ENCODE data around the gene DAPK3. TPM values are rescaled to one million over a fixed set of nuclear protein-coding genes. Genes with fewer than 3 reads are reported as not detected.

Gene DAPK3
- total RNA-seq, 1 experiment from 2014 or later = 66.6 TPM

- ChIA-PET CTCF (interaction anchor here (0.6 kb wide), 1 partner anchor 307 kb away, joined by 5 read pairs; no protein-coding TSS in a partner anchor), POLR2A (no interaction called here)
- Histone ChIP-seq H3K9me3 (ENCODE audit: control insufficient read depth, insufficient read depth, low read depth, low read length) (no peaks in the 10 kb centered on the region), H3K4me1 (ENCODE audit: control insufficient read depth, insufficient read depth, low read length) (peaks cover 3% of the 10 kb centered on the region), H3K27ac (ENCODE audit: low read length) (peak overlapping the region; percentile 82; the same call in 1 of the 2 replicates), H3K36me3 (ENCODE audit: control insufficient read depth, insufficient read depth, low read length) (peaks cover 37% of the 10 kb centered on the region), H3K27me3 (ENCODE audit: control insufficient read depth, insufficient read depth, low read length) (no peaks in the 10 kb centered on the region), H3K4me3 (ENCODE audit: low read depth in 2 of 2, low read length in 2 of 2) (no peak overlapping the region)
- TF ChIP-seq CTCF (IDR thresholded peaks at IDR 0.05) (no peak), POLR2AphosphoS5 (IDR thresholded peaks at IDR 0.05; ENCODE audit: low read depth, low read length) (peak; percentile 25; the same call in 1 of the 2 replicates), SIN3A (IDR thresholded peaks at IDR 0.05; ENCODE audit: borderline replicate concordance, insufficient read depth, low read depth, low read length) (no peak), TCF7L2 (IDR thresholded peaks at IDR 0.05; ENCODE audit: low read depth, low read length) (no peak)
- in situ Hi-C loops (cut with HindIII; ENCODE audit: low pct_unique_long_range_greater_than_20kb, low sequenced_read_pairs) (no loop called here), intact Hi-C loops (cut with micrococcal nuclease; ENCODE audit: unreplicated experiment) (loop anchor here (10.0 kb wide), 1 partner anchor 223 kb away; no protein-coding TSS in a partner anchor)
- DNase-seq (ENCODE audit: low read depth, low spot score) (no peak), ATAC-seq (no peak)
- no TSS peak for BruUV-seq (replicated peaks)
These were observed 11.1 kb upstream of the DAPK3 start for GRCh38 chr19:3981736-3982681.

- DNase-seq (ENCODE audit: low read depth, low spot score) = no peak
- no peaks in the 10 kb centered on the region for H3K9me3 ChIP-seq (ENCODE audit: control insufficient read depth, insufficient read depth, low read depth, low read length)
- POLR2A ChIA-PET = no interaction called here
- BruUV-seq (replicated peaks) = no TSS peak
- H3K36me3 ChIP-seq (ENCODE audit: control insufficient read depth, insufficient read depth, low read length) = peaks cover 37% of the 10 kb centered on the region
- TF ChIP-seq SIN3A (IDR thresholded peaks at IDR 0.05; ENCODE audit: borderline replicate concordance, insufficient read depth, low read depth, low read length) (no peak), CTCF (IDR thresholded peaks at IDR 0.05) (no peak), TCF7L2 (IDR thresholded peaks at IDR 0.05; ENCODE audit: low read depth, low read length) (no peak), POLR2AphosphoS5 (IDR thresholded peaks at IDR 0.05; ENCODE audit: low read depth, low read length) (no peak), REST (IDR thresholded peaks at IDR 0.05; ENCODE audit: insufficient read depth in 1 of 2, low read depth in 2 of 2, low read length in 1 of 2) (no peak)
- no peak overlapping the region for H3K4me3 ChIP-seq (ENCODE audit: low read depth in 2 of 2, low read length in 2 of 2)
- CTCF ChIA-PET = interaction anchor here (0.6 kb wide), 1 partner anchor 307 kb away, joined by 5 read pairs; no protein-coding TSS in a partner anchor
- in situ Hi-C loops (cut with HindIII; ENCODE audit: low pct_unique_long_range_greater_than_20kb, low sequenced_read_pairs) (no loop called here), intact Hi-C loops (cut with micrococcal nuclease; ENCODE audit: unreplicated experiment) (loop anchor here (10.0 kb wide), 1 partner anchor 223 kb away; no protein-coding TSS in a partner anchor)
- peaks cover 3% of the 10 kb centered on the region for H3K4me1 ChIP-seq (ENCODE audit: control insufficient read depth, insufficient read depth, low read length)
- H3K27ac ChIP-seq (ENCODE audit: low read length) = no peak overlapping the region; the same call in 1 of the 2 replicates
- no peak for ATAC-seq
- H3K27me3 ChIP-seq (ENCODE audit: control insufficient read depth, insufficient read depth, low read length) = no peaks in the 10 kb centered on the region
These were observed 10.5 kb upstream of the DAPK3 start for GRCh38 chr19:3981373-3981735.
